Retina (tissue), 1 donor: ENCODE results near the gene LAIR1.
"Not testable (repeated sequence)": the region's sequence is repeated elsewhere in the genome, so short reads cannot be mapped to it uniquely, and the experiment has no call there.

Source experiments
- DNase-seq: peaks from one replicate; pipeline ENCODE4 v3.0.0-alpha.2; 2016

LAIR1 gene

GRCh38 chr19:54375181-54375938 is 10.6 kb upstream of the LAIR1 start:
- DNase-seq: not testable (repeated sequence)

DNA sequence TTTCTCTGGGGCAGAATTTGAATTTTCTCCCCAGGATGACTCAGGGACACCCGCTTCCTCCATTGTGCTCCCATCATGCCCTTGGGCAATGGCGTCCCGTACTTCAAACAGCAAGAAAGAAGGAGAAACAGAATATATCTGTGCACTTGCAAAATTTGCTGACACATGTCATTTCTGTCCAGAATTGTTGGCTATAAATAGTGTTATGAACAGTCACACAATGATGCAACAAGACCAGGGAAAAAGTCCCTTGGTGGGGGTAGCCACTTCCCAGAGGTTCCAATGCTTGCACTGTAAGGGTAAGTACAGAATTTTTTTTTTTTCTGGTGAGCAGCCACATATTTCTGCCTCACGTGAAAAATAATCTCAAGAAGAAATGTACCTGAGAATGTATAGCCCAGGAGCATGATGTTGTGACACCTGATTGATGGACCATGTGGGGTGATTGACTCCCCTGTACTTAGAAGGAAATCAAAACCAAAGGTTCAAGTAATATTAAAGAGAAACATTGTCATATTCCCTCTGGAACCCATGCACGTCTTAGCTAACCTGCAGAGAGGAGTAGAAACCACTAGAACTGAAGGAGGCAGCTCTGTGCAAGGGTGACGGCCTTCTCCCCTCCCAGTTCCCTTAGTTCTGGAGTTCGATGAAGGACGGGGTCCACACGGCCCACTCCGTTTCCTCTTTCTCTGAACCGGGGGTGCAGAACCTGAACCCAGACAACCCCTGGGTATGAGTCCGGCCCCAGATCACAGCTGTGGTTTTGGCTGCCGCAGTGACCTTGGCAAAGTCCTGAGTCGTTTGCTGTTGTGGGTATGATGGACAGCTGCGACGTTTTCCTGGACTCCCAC is 9.3 kb upstream of the LAIR1 start:
- DNase-seq: no peak

DNA sequence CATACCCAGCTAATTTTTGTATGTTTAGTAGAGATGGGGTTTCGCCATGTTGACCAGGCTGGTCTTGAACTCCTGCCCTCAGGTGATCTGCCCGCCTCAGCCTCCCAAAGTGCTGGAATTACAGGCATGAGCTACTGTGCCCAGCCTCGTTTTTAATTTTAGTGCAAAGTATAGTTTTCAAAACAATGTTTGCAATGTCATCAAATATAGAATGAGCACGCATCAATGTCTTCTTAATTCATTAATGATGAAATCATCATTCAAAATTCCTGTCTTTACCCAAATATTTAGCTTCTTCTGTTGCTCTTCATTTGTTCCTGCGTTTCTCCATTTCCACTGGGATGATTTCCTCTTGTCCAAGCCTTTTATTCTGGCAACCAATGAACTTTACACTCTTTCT is 6.7 kb upstream of the LAIR1 start:
- DNase-seq: not testable (repeated sequence)

DNA sequence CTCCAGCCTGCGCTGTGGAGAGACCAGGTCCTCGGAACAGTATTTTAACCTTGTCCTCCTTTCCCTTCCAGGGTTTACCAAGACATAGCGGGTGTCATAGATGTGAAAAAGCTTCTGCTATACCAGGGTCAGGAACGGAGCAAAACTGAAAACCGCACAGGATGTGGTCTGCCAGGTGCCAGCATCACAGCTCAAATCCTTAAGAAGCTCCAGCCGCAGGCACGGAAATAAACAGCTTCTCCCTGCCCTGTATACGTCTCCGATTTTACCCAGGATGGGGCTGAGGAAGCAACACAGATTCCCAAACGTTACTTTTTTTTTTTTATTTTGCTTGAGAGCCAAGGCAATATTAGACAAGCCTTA is 5.7 kb upstream of the LAIR1 start:
- DNase-seq: not testable (repeated sequence)

DNA sequence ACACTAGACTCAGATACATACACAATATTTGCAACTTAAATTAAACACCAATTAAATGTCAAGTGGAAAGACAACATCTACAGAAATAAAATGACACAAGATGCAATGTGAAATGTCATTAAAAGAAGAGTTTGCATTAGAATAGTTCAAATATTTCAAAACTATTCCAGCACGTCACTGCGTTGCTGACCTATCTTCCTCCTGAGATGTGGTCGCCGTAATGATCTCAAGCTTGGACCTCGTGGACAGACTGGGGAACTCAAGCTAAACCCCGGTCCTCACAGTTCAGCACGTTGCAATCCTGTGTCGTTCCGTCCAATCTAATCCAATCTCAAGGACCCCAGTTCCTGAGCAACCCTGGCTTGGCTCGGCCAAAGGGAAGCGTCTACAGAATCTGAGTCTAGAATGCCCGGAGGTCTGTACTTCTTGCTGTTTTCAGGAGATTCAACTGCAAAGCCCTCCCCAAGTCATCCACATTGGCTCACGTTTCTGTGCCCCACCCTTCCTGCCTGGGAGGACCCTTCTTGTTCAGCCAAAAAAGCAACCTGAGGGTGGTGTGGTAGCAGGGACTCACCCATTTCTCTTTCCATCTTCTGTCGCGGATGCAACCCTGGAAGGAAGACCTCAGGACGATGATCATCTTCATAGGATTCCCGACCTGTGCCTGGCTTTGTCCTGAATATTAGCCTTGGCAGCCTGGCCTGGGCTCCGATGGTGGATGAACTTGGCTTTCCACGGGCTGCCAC is 5.1 kb upstream of the LAIR1 start:
- not testable (repeated sequence) for DNase-seq

DNA sequence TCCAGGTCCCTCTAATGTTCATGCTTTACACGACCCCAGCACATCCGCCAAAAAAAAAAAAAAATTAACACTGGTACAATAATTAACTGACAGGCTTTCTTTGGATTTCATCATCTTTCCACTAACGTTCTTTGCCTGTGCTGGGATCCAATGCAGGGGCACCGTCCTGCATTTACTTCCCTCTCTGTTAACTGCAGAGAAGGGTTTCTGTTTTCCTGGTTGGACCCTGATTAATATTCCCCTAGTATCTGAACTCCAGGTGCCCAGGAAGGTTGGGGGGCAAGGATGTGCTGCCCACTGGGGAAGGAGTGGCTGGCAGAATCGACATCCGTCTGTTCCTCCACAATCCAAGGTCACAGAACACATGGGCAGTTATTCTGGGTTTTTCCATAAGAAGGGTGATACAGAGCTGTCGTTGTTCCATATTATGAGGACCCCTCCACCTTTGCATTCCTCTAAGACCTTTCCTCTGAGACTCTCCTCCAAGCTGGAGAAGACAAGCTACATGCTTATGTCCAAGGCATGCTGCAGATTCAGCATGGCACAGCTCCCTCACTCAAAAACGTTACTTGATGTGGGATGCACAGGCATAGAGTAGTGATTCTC is 4.5 kb upstream of the LAIR1 start:
- no peak for DNase-seq

DNA sequence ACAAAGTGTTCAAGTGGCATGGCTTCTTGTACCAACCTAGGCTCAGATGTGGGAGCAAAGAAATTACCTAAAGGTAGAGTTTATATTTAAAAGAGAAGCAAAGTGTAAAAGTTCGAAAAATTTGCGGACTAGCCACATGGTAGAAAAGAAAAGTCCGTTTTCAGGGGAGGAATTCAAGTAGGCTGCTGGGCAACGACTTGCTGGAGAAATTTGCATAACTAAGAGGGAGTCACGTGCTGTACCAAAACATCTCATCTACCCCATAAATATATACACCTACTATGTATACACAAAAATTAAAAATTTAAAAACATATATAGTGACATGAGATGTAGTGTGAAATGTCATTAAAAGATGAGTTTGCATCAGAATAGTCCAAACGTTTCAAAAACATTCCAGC is 2.1 kb upstream of the LAIR1 start:
- DNase-seq: no peak

DNA sequence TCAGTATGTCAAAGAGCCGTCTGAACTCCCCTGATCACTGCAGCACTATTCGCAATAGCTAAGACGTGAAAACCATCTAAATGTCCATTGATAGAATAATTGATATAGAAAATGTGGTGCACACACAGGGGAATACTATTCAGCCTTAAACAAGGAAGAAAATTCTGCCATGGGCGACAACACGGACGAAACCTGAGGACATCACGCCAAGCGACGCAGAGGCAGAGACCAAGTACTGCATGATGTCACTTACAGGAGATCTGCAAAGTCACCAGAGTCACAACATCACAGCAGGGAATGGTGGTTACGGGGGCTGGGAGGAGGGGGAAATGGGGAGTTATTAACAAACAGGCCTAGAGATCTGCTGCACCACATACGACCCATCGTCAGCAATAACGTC is 1.1 kb upstream of the LAIR1 start:
- DNase-seq: not testable (repeated sequence)

- not testable (repeated sequence) for DNase-seq
Observed at GRCh38 chr19:54361680-54362422, 2.9 kb downstream of the LAIR1 start.

- DNase-seq: not testable (repeated sequence)
Observed at GRCh38 chr19:54359149-54359820, 5.4 kb downstream of the LAIR1 start.

- no peak for DNase-seq
Observed at GRCh38 chr19:54357381-54357780, 7.3 kb downstream of the LAIR1 start.

GRCh38 chr19:54356444-54357056 is 8.2 kb downstream of the LAIR1 start:
- no peak for DNase-seq

GRCh38 chr19:54355675-54356074 is 9.1 kb downstream of the LAIR1 start:
- DNase-seq: no peak

GRCh38 chr19:54354761-54355160 is 10.0 kb downstream of the LAIR1 start:
- no peak for DNase-seq

GRCh38 chr19:54352546-54352945 is 12.2 kb downstream of the LAIR1 start:
- DNase-seq: no peak

GRCh38 chr19:54352041-54352440 is 12.7 kb downstream of the LAIR1 start:
- DNase-seq: no peak

- DNase-seq: no peak
Observed at GRCh38 chr19:54351474-54351873, 13.3 kb downstream of the LAIR1 start.

- DNase-seq: no peak
Observed at GRCh38 chr19:54345938-54346386, 18.8 kb downstream of the LAIR1 start.

DNA sequence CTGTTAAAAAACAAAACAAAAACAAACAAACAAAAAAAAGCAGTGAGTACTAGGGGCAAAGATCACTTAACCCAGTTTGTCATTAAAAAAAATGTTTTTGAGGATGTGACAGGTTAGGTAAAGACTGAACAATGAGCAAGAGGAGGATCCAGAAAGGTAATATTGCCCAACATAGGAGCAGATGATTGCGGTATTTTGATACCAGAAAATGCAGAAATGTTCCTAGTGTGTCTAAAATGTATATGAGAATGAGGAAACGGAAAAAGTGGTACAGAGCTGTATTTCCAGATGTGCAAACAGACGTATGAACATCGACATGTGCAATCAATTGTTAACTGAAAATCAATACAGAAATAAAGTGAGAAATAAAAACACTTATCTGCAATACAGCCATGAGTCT is 20.9 kb downstream of the LAIR1 start:
- no peak for DNase-seq

DNA sequence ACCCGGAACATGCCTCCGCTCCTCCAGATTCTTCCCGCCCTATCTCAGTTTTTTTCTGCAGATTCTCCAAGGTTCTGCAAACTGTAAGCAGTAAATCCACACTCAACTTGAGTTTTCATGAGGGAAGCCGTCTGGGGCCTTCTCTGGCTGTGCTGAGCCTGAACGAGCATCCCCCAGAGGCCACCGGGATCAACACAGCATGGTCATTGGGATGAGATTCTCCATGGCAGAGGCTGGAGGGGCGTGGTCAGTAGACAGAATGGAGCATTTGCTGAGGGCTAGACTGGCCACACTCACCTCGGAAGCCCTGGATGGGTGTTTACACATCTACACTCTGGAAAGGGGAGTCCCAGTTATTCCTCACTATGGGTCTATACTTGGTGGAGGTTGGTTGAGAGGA is 23.4 kb downstream of the LAIR1 start:
- DNase-seq: no peak
